SK-N-SH (cell line): ENCODE measurements around the gene RCOR1. TPM values are rescaled to one million over a fixed set of nuclear protein-coding genes. Genes with fewer than 3 reads are reported as not detected.

Source experiments
- CTCF ChIA-PET: fragments of 300-600, 350-600 bp; formaldehyde crosslinking; extraction: SDS; loops from one replicate; lab custom pipeline; 2021; lab: Yijun Ruan, JAX
- POLR2A ChIA-PET: fragments of 350-600 bp; sonication (Branson Sonifier 250); formaldehyde crosslinking; extraction: SDS; loops from one replicate; lab custom pipeline; 2020; ENCODE audit warnings: antibody characterized with exemption, inconsistent platforms; lab: Yijun Ruan, JAX
- DNase-seq: peaks from one replicate; pipeline ENCODE4 v3.0.0; 2012
- H2AFZ ChIP-seq: fragments of 200-600 bp; sonication (generic); 2 replicates; pipeline ENCODE4 v1.8.1; 2016; ENCODE audit warnings: antibody characterized with exemption, mild to moderate bottlenecking, low read depth
- H3F3A ChIP-seq: fragments of 200-600 bp; sonication (generic); replicated peaks from 2 replicates; pipeline ENCODE3; 2016; ENCODE audit warnings: antibody characterized with exemption, mild to moderate bottlenecking; ENCODE audit not compliant: insufficient read depth
- H3K27ac ChIP-seq, 2 experiments: fragments of 200-500 bp in 1 of 2; fragments of 200-600 bp in 1 of 2; sonication (Bioruptor generic) in 1 of 2; sonication (generic), shearing (Covaris generic) in 1 of 2; 2 replicates each; pipeline versions ENCODE4 v1.5.1 to v1.6.1; 2014 to 2016; ENCODE audit warnings: low read depth in 2 of 2, inconsistent platforms in 1 of 2, low read length in 1 of 2, mild to moderate bottlenecking in 1 of 2, mixed read lengths in 1 of 2
- H3K27me3 ChIP-seq: fragments of 200-600 bp; sonication (generic), shearing (Covaris generic); 2 replicates; pipeline ENCODE4 v1.6.1; 2016; ENCODE audit warnings: mixed run types; ENCODE audit not compliant: insufficient read depth
- H3K36me3 ChIP-seq, 2 experiments: fragments of 200-500 bp in 1 of 2; fragments of 200-600 bp in 1 of 2; sonication (Bioruptor generic) in 1 of 2; sonication (generic) in 1 of 2; replicated peaks in 1 of 2; 2 replicates each; pipeline versions ENCODE3 to v1.5.1; 2014 to 2016; ENCODE audit warnings: low read length in 1 of 2, mild to moderate bottlenecking in 1 of 2; ENCODE audit not compliant: insufficient read depth in 2 of 2, control insufficient read depth in 1 of 2
- H3K4me1 ChIP-seq, 2 experiments: fragments of 200-500 bp in 1 of 2; fragments of 200-600 bp in 1 of 2; sonication (Bioruptor generic) in 1 of 2; sonication (generic), shearing (Covaris generic) in 1 of 2; 2 replicates each; pipeline versions ENCODE4 v1.5.1 to v1.6.1; 2014 to 2016; ENCODE audit warnings: low read depth in 1 of 2, low read length in 1 of 2, mixed run types in 1 of 2; ENCODE audit not compliant: insufficient read depth in 2 of 2, control insufficient read depth in 1 of 2
- H3K4me2 ChIP-seq: fragments of 200-600 bp; sonication (generic), shearing (Covaris generic); 2 replicates; pipeline ENCODE4 v1.6.1; 2017; ENCODE audit warnings: mixed run types
- H3K4me3 ChIP-seq, 2 experiments: fragments of 200-500 bp in 1 of 2; fragments of 200-600 bp in 1 of 2; sonication (Bioruptor generic) in 1 of 2; sonication (generic), shearing (Covaris generic) in 1 of 2; 2 replicates each; pipeline versions ENCODE4 v1.5.1 to v1.8.1; 2014 to 2016; ENCODE audit warnings: low read depth in 2 of 2, inconsistent platforms in 1 of 2, low read length in 1 of 2, mild to moderate bottlenecking in 1 of 2, mixed read lengths in 1 of 2, moderate library complexity in 1 of 2
- H3K79me2 ChIP-seq: fragments of 200-600 bp; sonication (generic); 2 replicates; pipeline ENCODE4 v1.8.1; 2017; ENCODE audit warnings: mild to moderate bottlenecking; ENCODE audit not compliant: insufficient read depth
- H3K9ac ChIP-seq: fragments of 200-600 bp; sonication (generic); 2 replicates; pipeline ENCODE4 v1.6.1; 2017; ENCODE audit warnings: mixed run types
- H3K9me2 ChIP-seq: fragments of 200-600 bp; sonication (generic); 2 replicates; pipeline ENCODE4 v1.6.1; 2017; ENCODE audit warnings: mixed run types
- H3K9me3 ChIP-seq: fragments of 200-600 bp; sonication (generic); 2 replicates; pipeline ENCODE4 v1.6.1; 2017; ENCODE audit warnings: mixed run types, mild to moderate bottlenecking, moderate library complexity
- H4K20me1 ChIP-seq: fragments of 200-600 bp; sonication (generic); 2 replicates; pipeline ENCODE4 v1.6.1; 2017; ENCODE audit warnings: mild to moderate bottlenecking, mixed run types; ENCODE audit not compliant: insufficient read depth
- CHD2 ChIP-seq: fragments of 150-350 bp; IDR thresholded peaks from 2 replicates; pipeline ENCODE4 v1.6.1; 2018; ENCODE audit warnings: low read length; ENCODE audit not compliant: partially characterized antibody
- EP300 ChIP-seq, 2 experiments: IDR thresholded peaks; 2 replicates each; pipeline versions ENCODE4 v1.4.0 to v1.6.1; 2012; ENCODE audit warnings: borderline replicate concordance in 1 of 2, low read depth in 1 of 2, low read length in 1 of 2
- EZH2phosphoT487 ChIP-seq: fragments of 200-600 bp; sonication (generic); IDR thresholded peaks from 2 replicates; pipeline ENCODE4 v1.6.1; 2017; ENCODE audit warnings: low read depth, mixed run types, mild to moderate bottlenecking, antibody characterized with exemption, moderate library complexity, borderline replicate concordance
- FOXJ3 ChIP-seq: sonication (generic); formaldehyde crosslinking; IDR thresholded peaks from 2 replicates; pipeline ENCODE4 v1.5.1; 2020; ENCODE audit warnings: mild to moderate bottlenecking, missing genetic modification reagents
- GATA2 ChIP-seq: sonication (generic); formaldehyde crosslinking; IDR thresholded peaks from 2 replicates; pipeline ENCODE4 v1.5.0; 2020; ENCODE audit warnings: mild to moderate bottlenecking, missing genetic modification reagents
- MXI1 ChIP-seq: IDR thresholded peaks from 2 replicates; pipeline ENCODE4 v1.6.1; 2012; ENCODE audit warnings: mild to moderate bottlenecking, low read depth, low read length, improper control_type of control experiment
- NFIC ChIP-seq: IDR thresholded peaks from 2 replicates; pipeline ENCODE4 v1.4.0; 2012; ENCODE audit warnings: borderline replicate concordance
- NRF1 ChIP-seq: IDR thresholded peaks from 2 replicates; pipeline ENCODE4 v1.6.1; 2012; ENCODE audit warnings: low read depth, mild to moderate bottlenecking, low read length
- POLR2AphosphoS5 ChIP-seq: IDR thresholded peaks from 2 replicates; pipeline ENCODE4 v1.6.1; 2012; ENCODE audit warnings: low read depth, low read length
- RAD21 ChIP-seq: IDR thresholded peaks from 2 replicates; pipeline ENCODE4 v1.6.1; 2012; ENCODE audit warnings: mild to moderate bottlenecking, low read length
- RCOR1 ChIP-seq: fragments of 150-350 bp; IDR thresholded peaks from 2 replicates; pipeline ENCODE4 v1.6.1; 2017; ENCODE audit warnings: antibody characterized with exemption, low read length
- RFX5 ChIP-seq: IDR thresholded peaks from 2 replicates; pipeline ENCODE4 v1.6.1; 2012; ENCODE audit warnings: mild to moderate bottlenecking, improper control_type of control experiment, low read length
- RXRA ChIP-seq: IDR thresholded peaks from 2 replicates; pipeline ENCODE4 v1.4.0; 2012; ENCODE audit warnings: low read depth, mild to moderate bottlenecking, borderline replicate concordance
- SMC3 ChIP-seq: IDR thresholded peaks from 2 replicates; pipeline ENCODE4 v1.6.1; 2012; ENCODE audit warnings: low read depth, low read length, improper control_type of control experiment
- TEAD4 ChIP-seq: IDR thresholded peaks from 2 replicates; pipeline ENCODE4 v1.4.0; 2012; ENCODE audit warnings: mild to moderate bottlenecking, borderline replicate concordance; ENCODE audit not compliant: insufficient read depth
- YY1 ChIP-seq: IDR thresholded peaks from 2 replicates; pipeline ENCODE4 v1.4.0; 2012; ENCODE audit warnings: low read depth, mild to moderate bottlenecking
- whole genome bisulfite sequencing: methylation state at CpG from one replicate; pipeline ENCODE4 v1.1.6; 2017; ENCODE audit warnings: low lambda C conversion rate; 5-methylcytosine and 5-hydroxymethylcytosine counted together
- polyA plus RNA-seq, 3 experiments: library from polyadenylated mRNA; depleted of rRNA; stranded (reverse); fragments of >200 nt; gene quantifications; 2 replicates each; pipeline ENCODE4 v1.2.3, GENCODE V29; 2012
- TF ChIP-seq, protein P1 (sequence below): fragments of 150-350 bp; IDR thresholded peaks from 2 replicates; pipeline ENCODE4 v1.6.1; 2017; ENCODE audit warnings: antibody characterized with exemption, low read length, low read depth, borderline replicate concordance
- TF ChIP-seq, protein P2 (sequence below): IDR thresholded peaks from 2 replicates; pipeline ENCODE4 v1.4.0; 2012; ENCODE audit warnings: low read depth, borderline replicate concordance
- TF ChIP-seq, protein P3 (sequence below): IDR thresholded peaks from 2 replicates; pipeline ENCODE4 v1.4.0; 2012; ENCODE audit warnings: low read depth, borderline replicate concordance

RCOR1 gene
- polyA plus RNA-seq, 1 of the 3 experiments (the other 2 are of a cell fraction) = 8.5 TPM

DNA sequence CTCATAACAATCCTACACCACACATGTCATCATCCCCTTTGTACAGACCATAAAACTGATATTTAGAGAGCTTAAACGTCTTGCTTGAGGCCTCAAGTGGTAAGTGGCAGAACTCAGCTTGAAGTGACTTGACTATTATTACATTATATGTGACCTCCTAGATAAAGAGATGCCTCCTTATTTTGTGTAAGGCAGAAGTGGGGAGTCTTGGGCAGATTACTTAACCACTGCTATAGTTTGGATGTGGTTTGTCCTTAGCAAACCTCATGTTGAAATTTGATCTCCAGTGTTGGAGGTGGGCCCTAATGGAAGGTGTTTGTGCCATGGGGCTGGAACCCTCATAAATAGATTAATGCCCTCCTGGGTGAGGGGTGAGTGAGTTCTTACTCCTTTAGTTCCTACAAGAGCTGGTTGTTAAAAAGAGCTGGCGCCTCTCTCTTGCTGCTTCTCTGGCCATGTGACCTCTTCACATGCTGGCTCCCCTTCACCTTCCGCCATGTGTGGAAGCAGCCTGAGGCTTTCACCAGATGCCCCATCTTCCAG lies 37.4 kb downstream of the RCOR1 start:
- POLR2A ChIA-PET = no interaction called here
- H3K4me3 ChIP-seq = no peak overlapping the region
- CTCF ChIA-PET = interaction anchor here (0.9 to 2.5 kb wide), 6 partner anchors 9 to 761 kb away, joined by 3 to 9 read pairs (median 3); no protein-coding TSS in a partner anchor
- peaks cover 0 to 6% of the 10 kb centered on the region in 2 experiments for H3K36me3 ChIP-seq
- H3K27ac ChIP-seq = no peak overlapping the region
- DNase-seq = no peak
- peaks cover 86% of the 10 kb centered on the region for H3K79me2 ChIP-seq
- no peak for TF ChIP-seq NRF1
- no peak for TF ChIP-seq MXI1
- no peak for TF ChIP-seq EZH2phosphoT487
- no peak for TF ChIP-seq TEAD4
- TF ChIP-seq GATA2 (CRISPR knock-in tag) = no peak
- TF ChIP-seq, protein P1, sequence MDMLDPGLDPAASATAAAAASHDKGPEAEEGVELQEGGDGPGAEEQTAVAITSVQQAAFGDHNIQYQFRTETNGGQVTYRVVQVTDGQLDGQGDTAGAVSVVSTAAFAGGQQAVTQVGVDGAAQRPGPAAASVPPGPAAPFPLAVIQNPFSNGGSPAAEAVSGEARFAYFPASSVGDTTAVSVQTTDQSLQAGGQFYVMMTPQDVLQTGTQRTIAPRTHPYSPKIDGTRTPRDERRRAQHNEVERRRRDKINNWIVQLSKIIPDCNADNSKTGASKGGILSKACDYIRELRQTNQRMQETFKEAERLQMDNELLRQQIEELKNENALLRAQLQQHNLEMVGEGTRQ = no peak
- TF ChIP-seq RAD21 = no peak
- no peak for TF ChIP-seq FOXJ3 (CRISPR knock-in tag)
- TF ChIP-seq RCOR1 = no peak
- no peak for TF ChIP-seq SMC3
- TF ChIP-seq RFX5 = no peak
- TF ChIP-seq RXRA = no peak
- no peak for TF ChIP-seq CHD2
- no peak for TF ChIP-seq NFIC
- TF ChIP-seq, protein P2, sequence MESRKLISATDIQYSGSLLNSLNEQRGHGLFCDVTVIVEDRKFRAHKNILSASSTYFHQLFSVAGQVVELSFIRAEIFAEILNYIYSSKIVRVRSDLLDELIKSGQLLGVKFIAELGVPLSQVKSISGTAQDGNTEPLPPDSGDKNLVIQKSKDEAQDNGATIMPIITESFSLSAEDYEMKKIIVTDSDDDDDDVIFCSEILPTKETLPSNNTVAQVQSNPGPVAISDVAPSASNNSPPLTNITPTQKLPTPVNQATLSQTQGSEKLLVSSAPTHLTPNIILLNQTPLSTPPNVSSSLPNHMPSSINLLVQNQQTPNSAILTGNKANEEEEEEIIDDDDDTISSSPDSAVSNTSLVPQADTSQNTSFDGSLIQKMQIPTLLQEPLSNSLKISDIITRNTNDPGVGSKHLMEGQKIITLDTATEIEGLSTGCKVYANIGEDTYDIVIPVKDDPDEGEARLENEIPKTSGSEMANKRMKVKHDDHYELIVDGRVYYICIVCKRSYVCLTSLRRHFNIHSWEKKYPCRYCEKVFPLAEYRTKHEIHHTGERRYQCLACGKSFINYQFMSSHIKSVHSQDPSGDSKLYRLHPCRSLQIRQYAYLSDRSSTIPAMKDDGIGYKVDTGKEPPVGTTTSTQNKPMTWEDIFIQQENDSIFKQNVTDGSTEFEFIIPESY = no peak
- no peak for TF ChIP-seq POLR2AphosphoS5
- TF ChIP-seq, protein P3, sequence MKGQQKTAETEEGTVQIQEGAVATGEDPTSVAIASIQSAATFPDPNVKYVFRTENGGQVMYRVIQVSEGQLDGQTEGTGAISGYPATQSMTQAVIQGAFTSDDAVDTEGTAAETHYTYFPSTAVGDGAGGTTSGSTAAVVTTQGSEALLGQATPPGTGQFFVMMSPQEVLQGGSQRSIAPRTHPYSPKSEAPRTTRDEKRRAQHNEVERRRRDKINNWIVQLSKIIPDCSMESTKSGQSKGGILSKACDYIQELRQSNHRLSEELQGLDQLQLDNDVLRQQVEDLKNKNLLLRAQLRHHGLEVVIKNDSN = no peak
- TF ChIP-seq EP300 (IDR thresholded peaks at IDR 0.05; ENCODE audit: borderline replicate concordance in 1 of 2, low read depth in 1 of 2, low read length in 1 of 2) = no peak
- no peak for TF ChIP-seq YY1
- H3K9ac ChIP-seq = no peak overlapping the region
- no peaks in the 10 kb centered on the region for H3K9me2 ChIP-seq
- H3K4me2 ChIP-seq = no peak overlapping the region
- H3F3A ChIP-seq = peaks cover 4% of the 10 kb centered on the region
- no peaks in the 10 kb centered on the region for H3K9me3 ChIP-seq
- H2AFZ ChIP-seq = no peak overlapping the region
- H3K4me1 ChIP-seq = peaks cover 0 to 3% of the 10 kb centered on the region in 2 experiments; a peak in 2 of 4 replicates
- peaks cover 30% of the 10 kb centered on the region for H4K20me1 ChIP-seq
- H3K27me3 ChIP-seq = no peaks in the 10 kb centered on the region
- WGBS = 85% methylated on average over 3 of the region's 3 CpGs
